ENCODE results near the gene C20orf202. TPM values are rescaled to one million over a fixed set of nuclear protein-coding genes. Genes with fewer than 3 reads are reported as not detected.

C20orf202 gene
- total and polyA plus RNA-seq, 2 experiments from 2014 or later, result not detected

DNA sequence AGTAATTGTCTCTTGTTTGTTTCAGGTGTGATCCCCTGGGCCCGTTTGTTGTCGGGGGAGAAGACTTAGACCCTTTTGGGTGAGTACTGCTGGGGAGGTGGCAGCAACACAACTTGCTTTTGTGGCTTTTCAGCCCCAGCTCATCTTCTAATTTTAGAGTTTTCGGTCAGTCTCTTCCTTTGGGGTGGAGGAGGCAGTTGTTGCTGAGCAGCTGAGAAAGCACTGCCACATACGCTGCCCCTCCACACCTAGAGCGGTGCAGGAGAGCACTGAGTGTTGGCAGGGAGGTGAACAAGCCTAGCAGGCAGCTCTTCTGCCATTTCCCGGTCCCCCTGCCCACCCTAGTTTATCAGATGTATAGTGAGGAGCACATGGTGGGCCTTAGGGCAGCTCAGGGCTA, 40.1 kb upstream of the C20orf202 start (continued):
- TF ChIP-seq, protein P1, sequence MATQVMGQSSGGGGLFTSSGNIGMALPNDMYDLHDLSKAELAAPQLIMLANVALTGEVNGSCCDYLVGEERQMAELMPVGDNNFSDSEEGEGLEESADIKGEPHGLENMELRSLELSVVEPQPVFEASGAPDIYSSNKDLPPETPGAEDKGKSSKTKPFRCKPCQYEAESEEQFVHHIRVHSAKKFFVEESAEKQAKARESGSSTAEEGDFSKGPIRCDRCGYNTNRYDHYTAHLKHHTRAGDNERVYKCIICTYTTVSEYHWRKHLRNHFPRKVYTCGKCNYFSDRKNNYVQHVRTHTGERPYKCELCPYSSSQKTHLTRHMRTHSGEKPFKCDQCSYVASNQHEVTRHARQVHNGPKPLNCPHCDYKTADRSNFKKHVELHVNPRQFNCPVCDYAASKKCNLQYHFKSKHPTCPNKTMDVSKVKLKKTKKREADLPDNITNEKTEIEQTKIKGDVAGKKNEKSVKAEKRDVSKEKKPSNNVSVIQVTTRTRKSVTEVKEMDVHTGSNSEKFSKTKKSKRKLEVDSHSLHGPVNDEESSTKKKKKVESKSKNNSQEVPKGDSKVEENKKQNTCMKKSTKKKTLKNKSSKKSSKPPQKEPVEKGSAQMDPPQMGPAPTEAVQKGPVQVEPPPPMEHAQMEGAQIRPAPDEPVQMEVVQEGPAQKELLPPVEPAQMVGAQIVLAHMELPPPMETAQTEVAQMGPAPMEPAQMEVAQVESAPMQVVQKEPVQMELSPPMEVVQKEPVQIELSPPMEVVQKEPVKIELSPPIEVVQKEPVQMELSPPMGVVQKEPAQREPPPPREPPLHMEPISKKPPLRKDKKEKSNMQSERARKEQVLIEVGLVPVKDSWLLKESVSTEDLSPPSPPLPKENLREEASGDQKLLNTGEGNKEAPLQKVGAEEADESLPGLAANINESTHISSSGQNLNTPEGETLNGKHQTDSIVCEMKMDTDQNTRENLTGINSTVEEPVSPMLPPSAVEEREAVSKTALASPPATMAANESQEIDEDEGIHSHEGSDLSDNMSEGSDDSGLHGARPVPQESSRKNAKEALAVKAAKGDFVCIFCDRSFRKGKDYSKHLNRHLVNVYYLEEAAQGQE (IDR thresholded peaks at IDR 0.05; ENCODE audit: unreplicated experiment), result no peak
- TF ChIP-seq, protein P2, sequence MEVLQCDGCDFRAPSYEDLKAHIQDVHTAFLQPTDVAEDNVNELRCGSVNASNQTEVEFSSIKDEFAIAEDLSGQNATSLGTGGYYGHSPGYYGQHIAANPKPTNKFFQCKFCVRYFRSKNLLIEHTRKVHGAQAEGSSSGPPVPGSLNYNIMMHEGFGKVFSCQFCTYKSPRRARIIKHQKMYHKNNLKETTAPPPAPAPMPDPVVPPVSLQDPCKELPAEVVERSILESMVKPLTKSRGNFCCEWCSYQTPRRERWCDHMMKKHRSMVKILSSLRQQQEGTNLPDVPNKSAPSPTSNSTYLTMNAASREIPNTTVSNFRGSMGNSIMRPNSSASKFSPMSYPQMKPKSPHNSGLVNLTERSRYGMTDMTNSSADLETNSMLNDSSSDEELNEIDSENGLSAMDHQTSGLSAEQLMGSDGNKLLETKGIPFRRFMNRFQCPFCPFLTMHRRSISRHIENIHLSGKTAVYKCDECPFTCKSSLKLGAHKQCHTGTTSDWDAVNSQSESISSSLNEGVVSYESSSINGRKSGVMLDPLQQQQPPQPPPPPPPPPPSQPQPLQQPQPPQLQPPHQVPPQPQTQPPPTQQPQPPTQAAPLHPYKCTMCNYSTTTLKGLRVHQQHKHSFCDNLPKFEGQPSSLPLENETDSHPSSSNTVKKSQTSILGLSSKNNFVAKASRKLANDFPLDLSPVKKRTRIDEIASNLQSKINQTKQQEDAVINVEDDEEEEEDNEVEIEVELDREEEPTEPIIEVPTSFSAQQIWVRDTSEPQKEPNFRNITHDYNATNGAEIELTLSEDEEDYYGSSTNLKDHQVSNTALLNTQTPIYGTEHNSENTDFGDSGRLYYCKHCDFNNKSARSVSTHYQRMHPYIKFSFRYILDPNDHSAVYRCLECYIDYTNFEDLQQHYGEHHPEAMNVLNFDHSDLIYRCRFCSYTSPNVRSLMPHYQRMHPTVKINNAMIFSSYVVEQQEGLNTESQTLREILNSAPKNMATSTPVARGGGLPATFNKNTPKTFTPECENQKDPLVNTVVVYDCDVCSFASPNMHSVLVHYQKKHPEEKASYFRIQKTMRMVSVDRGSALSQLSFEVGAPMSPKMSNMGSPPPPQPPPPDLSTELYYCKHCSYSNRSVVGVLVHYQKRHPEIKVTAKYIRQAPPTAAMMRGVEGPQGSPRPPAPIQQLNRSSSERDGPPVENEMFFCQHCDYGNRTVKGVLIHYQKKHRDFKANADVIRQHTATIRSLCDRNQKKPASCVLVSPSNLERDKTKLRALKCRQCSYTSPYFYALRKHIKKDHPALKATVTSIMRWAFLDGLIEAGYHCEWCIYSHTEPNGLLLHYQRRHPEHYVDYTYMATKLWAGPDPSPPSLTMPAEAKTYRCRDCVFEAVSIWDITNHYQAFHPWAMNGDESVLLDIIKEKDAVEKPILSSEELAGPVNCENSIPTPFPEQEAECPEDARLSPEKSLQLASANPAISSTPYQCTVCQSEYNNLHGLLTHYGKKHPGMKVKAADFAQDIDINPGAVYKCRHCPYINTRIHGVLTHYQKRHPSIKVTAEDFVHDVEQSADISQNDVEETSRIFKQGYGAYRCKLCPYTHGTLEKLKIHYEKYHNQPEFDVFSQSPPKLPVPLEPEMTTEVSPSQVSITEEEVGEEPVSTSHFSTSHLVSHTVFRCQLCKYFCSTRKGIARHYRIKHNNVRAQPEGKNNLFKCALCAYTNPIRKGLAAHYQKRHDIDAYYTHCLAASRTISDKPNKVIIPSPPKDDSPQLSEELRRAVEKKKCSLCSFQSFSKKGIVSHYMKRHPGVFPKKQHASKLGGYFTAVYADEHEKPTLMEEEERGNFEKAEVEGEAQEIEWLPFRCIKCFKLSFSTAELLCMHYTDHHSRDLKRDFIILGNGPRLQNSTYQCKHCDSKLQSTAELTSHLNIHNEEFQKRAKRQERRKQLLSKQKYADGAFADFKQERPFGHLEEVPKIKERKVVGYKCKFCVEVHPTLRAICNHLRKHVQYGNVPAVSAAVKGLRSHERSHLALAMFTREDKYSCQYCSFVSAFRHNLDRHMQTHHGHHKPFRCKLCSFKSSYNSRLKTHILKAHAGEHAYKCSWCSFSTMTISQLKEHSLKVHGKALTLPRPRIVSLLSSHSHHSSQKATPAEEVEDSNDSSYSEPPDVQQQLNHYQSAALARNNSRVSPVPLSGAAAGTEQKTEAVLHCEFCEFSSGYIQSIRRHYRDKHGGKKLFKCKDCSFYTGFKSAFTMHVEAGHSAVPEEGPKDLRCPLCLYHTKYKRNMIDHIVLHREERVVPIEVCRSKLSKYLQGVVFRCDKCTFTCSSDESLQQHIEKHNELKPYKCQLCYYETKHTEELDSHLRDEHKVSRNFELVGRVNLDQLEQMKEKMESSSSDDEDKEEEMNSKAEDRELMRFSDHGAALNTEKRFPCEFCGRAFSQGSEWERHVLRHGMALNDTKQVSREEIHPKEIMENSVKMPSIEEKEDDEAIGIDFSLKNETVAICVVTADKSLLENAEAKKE (CRISPR knock-in tag; IDR thresholded peaks at IDR 0.05), result no peak
- TF ChIP-seq ZNF331 (CRISPR knock-in tag; IDR thresholded peaks at IDR 0.05; ENCODE audit: low read depth) (no peak), JUNB (IDR thresholded peaks at IDR 0.05; ENCODE audit: unreplicated experiment) (no peak)
- TF ChIP-seq, protein P3, sequence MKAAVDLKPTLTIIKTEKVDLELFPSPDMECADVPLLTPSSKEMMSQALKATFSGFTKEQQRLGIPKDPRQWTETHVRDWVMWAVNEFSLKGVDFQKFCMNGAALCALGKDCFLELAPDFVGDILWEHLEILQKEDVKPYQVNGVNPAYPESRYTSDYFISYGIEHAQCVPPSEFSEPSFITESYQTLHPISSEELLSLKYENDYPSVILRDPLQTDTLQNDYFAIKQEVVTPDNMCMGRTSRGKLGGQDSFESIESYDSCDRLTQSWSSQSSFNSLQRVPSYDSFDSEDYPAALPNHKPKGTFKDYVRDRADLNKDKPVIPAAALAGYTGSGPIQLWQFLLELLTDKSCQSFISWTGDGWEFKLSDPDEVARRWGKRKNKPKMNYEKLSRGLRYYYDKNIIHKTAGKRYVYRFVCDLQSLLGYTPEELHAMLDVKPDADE (IDR thresholded peaks at IDR 0.05), result no peak
